Liver (tissue), 9 donors: ENCODE measurements around the gene NMNAT2. TPM values are rescaled to one million over a fixed set of nuclear protein-coding genes. Genes with fewer than 3 reads are reported as not detected.

Experiments
- DNase-seq: peaks from one replicate; pipeline ENCODE4 v3.0.0-alpha.2; 2017; ENCODE audit warnings: low spot score
- H3K27ac ChIP-seq, 2 donors: one replicate each; pipeline ENCODE4 v1.7.0; 2013; ENCODE audit warnings: inconsistent platforms in 2 of 2, low read length in 2 of 2, control low read depth in 1 of 2, low read depth in 1 of 2, mild to moderate bottlenecking in 1 of 2
- H3K27me3 ChIP-seq, 4 donors: one replicate each; pipeline versions ENCODE4 v1.6.1 to v1.7.0; 2013; ENCODE audit warnings: low read length in 3 of 4, inconsistent platforms in 1 of 4, mild to moderate bottlenecking in 1 of 4, moderate library complexity in 1 of 4; ENCODE audit not compliant: control insufficient read depth in 4 of 4, insufficient read depth in 4 of 4
- H3K36me3 ChIP-seq, 4 donors: one replicate each; pipeline versions ENCODE4 v1.6.1 to v1.7.0; 2013; ENCODE audit warnings: low read length in 3 of 4, mild to moderate bottlenecking in 3 of 4, low read depth in 1 of 4, moderate library complexity in 1 of 4; ENCODE audit not compliant: control insufficient read depth in 4 of 4, insufficient read depth in 3 of 4
- H3K4me1 ChIP-seq, 4 donors: one replicate each; pipeline versions ENCODE4 v1.6.1 to v1.7.0; 2013; ENCODE audit warnings: low read length in 3 of 4, mild to moderate bottlenecking in 3 of 4, moderate library complexity in 1 of 4; ENCODE audit not compliant: control insufficient read depth in 4 of 4, insufficient read depth in 4 of 4
- H3K4me3 ChIP-seq, 3 donors: one replicate each; pipeline versions ENCODE4 v1.6.1 to v1.7.0; 2013; ENCODE audit warnings: low read length in 3 of 3, control low read depth in 1 of 3, low read depth in 1 of 3, mild to moderate bottlenecking in 1 of 3
- H3K9ac ChIP-seq, 2 donors: one replicate each; pipeline ENCODE4 v1.7.0; 2013; ENCODE audit warnings: low read length in 2 of 2, mild to moderate bottlenecking in 2 of 2, moderate library complexity in 2 of 2, control low read depth in 1 of 2, low read depth in 1 of 2
- H3K9me3 ChIP-seq, 4 donors: one replicate each; pipeline versions ENCODE4 v1.6.1 to v1.7.0; 2013; ENCODE audit warnings: low read length in 3 of 4; ENCODE audit not compliant: control insufficient read depth in 4 of 4
- EGR1 ChIP-seq, 2 donors: IDR thresholded peaks; 2 replicates each; pipeline ENCODE4 v1.6.1; 2016 to 2018; ENCODE audit warnings: antibody characterized with exemption in 2 of 2, low read depth in 2 of 2
- FOXA1 ChIP-seq: IDR thresholded peaks from 2 replicates; pipeline ENCODE4 v1.6.1; 2016; ENCODE audit warnings: antibody characterized with exemption
- FOXA2 ChIP-seq: IDR thresholded peaks from 2 replicates; pipeline ENCODE4 v1.6.1; 2016; ENCODE audit warnings: antibody characterized with exemption
- GABPA ChIP-seq, 2 donors: IDR thresholded peaks in 1 of 2; conservative IDR thresholded peaks in 1 of 2; 2 replicates each; pipeline ENCODE4 v1.6.1; 2016; ENCODE audit warnings: antibody characterized with exemption in 2 of 2, mild to moderate bottlenecking in 1 of 2, moderate library complexity in 1 of 2
- HNF4A ChIP-seq, 2 donors: conservative IDR thresholded peaks; 2 replicates each; pipeline ENCODE4 v1.6.1; 2016; ENCODE audit warnings: antibody characterized with exemption in 2 of 2, mild to moderate bottlenecking in 2 of 2
- HNF4G ChIP-seq: IDR thresholded peaks from 2 replicates; pipeline ENCODE4 v1.6.1; 2016; ENCODE audit warnings: antibody characterized with exemption
- JUND ChIP-seq, 2 donors: IDR thresholded peaks; 2 replicates each; pipeline ENCODE4 v1.6.1; 2016; ENCODE audit warnings: antibody characterized with exemption in 2 of 2
- NR2F2 ChIP-seq: IDR thresholded peaks from 2 replicates; pipeline ENCODE4 v1.6.1; 2016; ENCODE audit warnings: antibody characterized with exemption
- RAD21 ChIP-seq, 2 donors: IDR thresholded peaks; 2 replicates each; pipeline ENCODE4 v1.6.1; 2016; ENCODE audit warnings: antibody characterized with exemption in 2 of 2, mild to moderate bottlenecking in 2 of 2
- RXRA ChIP-seq, 2 donors: IDR thresholded peaks; 2 replicates each; pipeline ENCODE4 v1.6.1; 2017 to 2018; ENCODE audit warnings: antibody characterized with exemption in 2 of 2, mild to moderate bottlenecking in 1 of 2
- SP1 ChIP-seq: IDR thresholded peaks from 2 replicates; pipeline ENCODE4 v1.6.1; 2018; ENCODE audit warnings: antibody characterized with exemption, mild to moderate bottlenecking
- TAF1 ChIP-seq: conservative IDR thresholded peaks from 2 replicates; pipeline ENCODE4 v1.6.1; 2016; ENCODE audit warnings: antibody characterized with exemption, mild to moderate bottlenecking
- YY1 ChIP-seq: IDR thresholded peaks from 2 replicates; pipeline ENCODE4 v1.6.1; 2016; ENCODE audit warnings: antibody characterized with exemption, mild to moderate bottlenecking
- WGBS: extraction: QIAGEN DNeasy Blood & Tissue Kit; methylation state at CpG from one replicate; pipeline ENCODE4 v1.1.7; 2013; 5-methylcytosine and 5-hydroxymethylcytosine counted together
- polyA plus RNA-seq, 2 donors: library from polyadenylated mRNA; stranded (reverse) in 1 of 2; unstranded in 1 of 2; fragments of 200-250 nt in 1 of 2; fragments of >200 nt in 1 of 2; fragmentation: Nextera tagmentation in 1 of 2; extraction: Ambion mirVana in 1 of 2; gene quantifications; one replicate each; pipeline versions ENCODE4 v1.2.1 to v1.2.3, GENCODE V29; 2013 to 2015
- total RNA-seq, 2 donors: library from RNA; depleted of rRNA; stranded (reverse); fragments of >200 nt; gene quantifications; one replicate each; pipeline ENCODE4 v1.2.3, GENCODE V29; 2014
- TF ChIP-seq, protein P1 (sequence below): IDR thresholded peaks from 2 replicates; pipeline ENCODE4 v1.6.1; 2016; ENCODE audit warnings: antibody characterized with exemption
- TF ChIP-seq, protein P2 (sequence below): IDR thresholded peaks from 2 replicates; pipeline ENCODE4 v1.6.1; 2016; ENCODE audit warnings: antibody characterized with exemption, mild to moderate bottlenecking
- TF ChIP-seq, protein P3 (sequence below): IDR thresholded peaks from 2 replicates; pipeline ENCODE4 v1.6.1; 2016; ENCODE audit warnings: antibody characterized with exemption
- TF ChIP-seq, protein P4 (sequence below): fragments of 150-350 bp; IDR thresholded peaks from 2 replicates; pipeline ENCODE4 v1.5.1; 2017; ENCODE audit warnings: improper control_type of control experiment, low read depth, low read length; ENCODE audit not compliant: missing input control
- TF ChIP-seq, protein P5 (sequence below): IDR thresholded peaks from 2 replicates; pipeline ENCODE4 v1.6.1; 2016; ENCODE audit warnings: antibody characterized with exemption
- donor health status: healthy.
- donor health status: healthy.
- donor health status: healthy.
- donor health status: healthy.
- donor health status: healthy.

NMNAT2 gene
- total and polyA plus RNA-seq, 4 donors, result under 0.01 to 0.07 (median 0.05) TPM; not detected in 1

DNA sequence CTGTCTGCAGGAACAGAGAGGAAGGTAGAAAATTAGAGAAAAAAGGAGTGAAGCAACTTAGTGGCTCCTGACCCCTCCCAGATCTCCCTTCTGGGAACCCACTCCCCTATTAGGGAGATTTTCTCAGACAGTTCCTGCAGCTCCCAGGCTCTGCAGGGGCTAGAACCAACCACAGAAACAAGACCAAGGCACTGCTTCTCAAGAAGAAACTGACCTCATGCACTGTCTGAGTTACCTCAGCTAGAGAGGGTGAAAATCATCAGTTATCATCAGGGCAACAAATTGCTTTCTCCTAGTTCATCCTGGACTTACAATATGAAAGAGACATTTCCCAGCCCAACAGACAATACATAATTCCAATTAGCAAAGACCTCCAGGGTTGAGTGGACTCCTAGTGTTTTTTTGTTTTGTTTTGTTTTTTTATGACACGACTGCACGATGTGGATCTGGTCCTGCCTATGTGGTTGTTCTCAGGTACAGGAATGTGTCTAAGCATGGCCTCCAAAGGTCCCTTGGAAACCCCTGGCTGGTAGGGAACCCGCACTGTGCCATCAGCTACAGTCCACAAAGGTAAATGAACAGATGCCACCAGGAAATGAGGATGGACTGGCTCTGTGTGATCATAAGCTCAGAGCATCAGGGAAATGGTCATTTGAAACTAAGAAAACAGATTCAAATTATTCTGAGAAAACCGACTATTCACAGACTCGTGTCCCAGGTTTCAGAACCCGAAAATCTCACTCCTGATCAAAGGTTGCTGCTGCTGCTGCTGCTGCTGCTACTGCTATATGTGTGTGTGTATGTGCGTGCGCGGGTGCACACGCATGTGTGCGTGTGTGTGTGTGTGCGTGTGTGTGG is 166.8 kb downstream of the NMNAT2 start:
- Histone ChIP-seq H3K27me3 (peaks cover 0 to 3% (median 0%) of the 10 kb centered on the region in 4 donors), H3K27ac (no peak overlapping the region), H3K9me3 (peaks cover 0 to 7% (median 0%) of the 10 kb centered on the region in 4 donors), H3K36me3 (no peaks in the 10 kb centered on the region), H3K4me1 (no peaks in the 10 kb centered on the region), H3K9ac (no peak overlapping the region), H3K4me3 (no peak overlapping the region)
- WGBS, result 92% methylated on average over 12 of the region's 12 CpGs
- TF ChIP-seq TAF1, result no peak
- no peak for TF ChIP-seq NR2F2
- no peak for TF ChIP-seq SP1
- TF ChIP-seq, protein P1, sequence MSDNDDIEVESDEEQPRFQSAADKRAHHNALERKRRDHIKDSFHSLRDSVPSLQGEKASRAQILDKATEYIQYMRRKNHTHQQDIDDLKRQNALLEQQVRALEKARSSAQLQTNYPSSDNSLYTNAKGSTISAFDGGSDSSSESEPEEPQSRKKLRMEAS, result no peak
- TF ChIP-seq JUND (IDR thresholded peaks at IDR 0.05), result no peak
- TF ChIP-seq GABPA (IDR thresholded peaks at IDR 0.05 in 1 of 2, conservative IDR thresholded peaks at IDR 0.05 in 1 of 2), result no peak
- TF ChIP-seq FOXA1, result no peak
- TF ChIP-seq YY1, result no peak
- TF ChIP-seq RXRA (IDR thresholded peaks at IDR 0.05), result no peak
- DNase-seq, result no peak

DNA sequence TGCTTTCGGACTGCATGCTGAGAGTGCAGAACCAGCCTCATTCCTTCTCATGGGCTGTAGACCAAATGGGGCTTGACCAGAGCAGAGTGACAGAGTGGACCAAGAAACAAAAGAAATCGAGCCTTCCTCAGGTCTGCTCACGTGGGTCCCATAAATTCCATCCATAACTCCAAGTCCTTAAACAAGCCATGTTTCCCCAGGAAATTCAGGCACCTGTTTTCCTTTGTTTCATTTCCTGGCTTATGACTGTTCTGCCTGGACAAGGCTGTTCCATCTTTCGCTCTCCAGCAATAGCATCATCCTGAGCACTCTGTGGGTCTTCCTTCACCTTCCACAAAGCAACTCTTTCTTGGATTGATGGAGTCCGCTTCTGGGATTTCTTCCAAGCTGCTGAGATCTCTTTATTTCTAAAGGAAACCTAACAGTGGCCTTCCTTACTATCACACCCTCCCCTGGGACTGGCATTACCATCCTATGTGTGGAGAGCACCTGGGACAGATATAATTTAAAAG is 168.2 kb downstream of the NMNAT2 start:
- no peaks in the 10 kb centered on the region for H3K4me1 ChIP-seq
- no peak for DNase-seq
- no peak overlapping the region for H3K4me3 ChIP-seq
- no peak overlapping the region for H3K9ac ChIP-seq
- no peak for TF ChIP-seq TAF1
- TF ChIP-seq, protein P1, result no peak
- TF ChIP-seq FOXA1, result no peak
- no peak for TF ChIP-seq HNF4G
- no peak for TF ChIP-seq RXRA (IDR thresholded peaks at IDR 0.05)
- TF ChIP-seq GABPA (IDR thresholded peaks at IDR 0.05 in 1 of 2, conservative IDR thresholded peaks at IDR 0.05 in 1 of 2), result no peak
- no peak for TF ChIP-seq HNF4A (conservative IDR thresholded peaks at IDR 0.05)
- TF ChIP-seq, protein P2, sequence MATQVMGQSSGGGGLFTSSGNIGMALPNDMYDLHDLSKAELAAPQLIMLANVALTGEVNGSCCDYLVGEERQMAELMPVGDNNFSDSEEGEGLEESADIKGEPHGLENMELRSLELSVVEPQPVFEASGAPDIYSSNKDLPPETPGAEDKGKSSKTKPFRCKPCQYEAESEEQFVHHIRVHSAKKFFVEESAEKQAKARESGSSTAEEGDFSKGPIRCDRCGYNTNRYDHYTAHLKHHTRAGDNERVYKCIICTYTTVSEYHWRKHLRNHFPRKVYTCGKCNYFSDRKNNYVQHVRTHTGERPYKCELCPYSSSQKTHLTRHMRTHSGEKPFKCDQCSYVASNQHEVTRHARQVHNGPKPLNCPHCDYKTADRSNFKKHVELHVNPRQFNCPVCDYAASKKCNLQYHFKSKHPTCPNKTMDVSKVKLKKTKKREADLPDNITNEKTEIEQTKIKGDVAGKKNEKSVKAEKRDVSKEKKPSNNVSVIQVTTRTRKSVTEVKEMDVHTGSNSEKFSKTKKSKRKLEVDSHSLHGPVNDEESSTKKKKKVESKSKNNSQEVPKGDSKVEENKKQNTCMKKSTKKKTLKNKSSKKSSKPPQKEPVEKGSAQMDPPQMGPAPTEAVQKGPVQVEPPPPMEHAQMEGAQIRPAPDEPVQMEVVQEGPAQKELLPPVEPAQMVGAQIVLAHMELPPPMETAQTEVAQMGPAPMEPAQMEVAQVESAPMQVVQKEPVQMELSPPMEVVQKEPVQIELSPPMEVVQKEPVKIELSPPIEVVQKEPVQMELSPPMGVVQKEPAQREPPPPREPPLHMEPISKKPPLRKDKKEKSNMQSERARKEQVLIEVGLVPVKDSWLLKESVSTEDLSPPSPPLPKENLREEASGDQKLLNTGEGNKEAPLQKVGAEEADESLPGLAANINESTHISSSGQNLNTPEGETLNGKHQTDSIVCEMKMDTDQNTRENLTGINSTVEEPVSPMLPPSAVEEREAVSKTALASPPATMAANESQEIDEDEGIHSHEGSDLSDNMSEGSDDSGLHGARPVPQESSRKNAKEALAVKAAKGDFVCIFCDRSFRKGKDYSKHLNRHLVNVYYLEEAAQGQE, result no peak
- no peak for TF ChIP-seq JUND (IDR thresholded peaks at IDR 0.05)
- TF ChIP-seq NR2F2, result no peak
- TF ChIP-seq SP1, result no peak
- TF ChIP-seq RAD21 (IDR thresholded peaks at IDR 0.05), result no peak
- TF ChIP-seq EGR1 (IDR thresholded peaks at IDR 0.05; ENCODE audit: low read depth in 2 of 2), result no peak
- TF ChIP-seq, protein P3, sequence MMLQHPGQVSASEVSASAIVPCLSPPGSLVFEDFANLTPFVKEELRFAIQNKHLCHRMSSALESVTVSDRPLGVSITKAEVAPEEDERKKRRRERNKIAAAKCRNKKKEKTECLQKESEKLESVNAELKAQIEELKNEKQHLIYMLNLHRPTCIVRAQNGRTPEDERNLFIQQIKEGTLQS, result no peak
- no peak for TF ChIP-seq YY1
- TF ChIP-seq, protein P4, sequence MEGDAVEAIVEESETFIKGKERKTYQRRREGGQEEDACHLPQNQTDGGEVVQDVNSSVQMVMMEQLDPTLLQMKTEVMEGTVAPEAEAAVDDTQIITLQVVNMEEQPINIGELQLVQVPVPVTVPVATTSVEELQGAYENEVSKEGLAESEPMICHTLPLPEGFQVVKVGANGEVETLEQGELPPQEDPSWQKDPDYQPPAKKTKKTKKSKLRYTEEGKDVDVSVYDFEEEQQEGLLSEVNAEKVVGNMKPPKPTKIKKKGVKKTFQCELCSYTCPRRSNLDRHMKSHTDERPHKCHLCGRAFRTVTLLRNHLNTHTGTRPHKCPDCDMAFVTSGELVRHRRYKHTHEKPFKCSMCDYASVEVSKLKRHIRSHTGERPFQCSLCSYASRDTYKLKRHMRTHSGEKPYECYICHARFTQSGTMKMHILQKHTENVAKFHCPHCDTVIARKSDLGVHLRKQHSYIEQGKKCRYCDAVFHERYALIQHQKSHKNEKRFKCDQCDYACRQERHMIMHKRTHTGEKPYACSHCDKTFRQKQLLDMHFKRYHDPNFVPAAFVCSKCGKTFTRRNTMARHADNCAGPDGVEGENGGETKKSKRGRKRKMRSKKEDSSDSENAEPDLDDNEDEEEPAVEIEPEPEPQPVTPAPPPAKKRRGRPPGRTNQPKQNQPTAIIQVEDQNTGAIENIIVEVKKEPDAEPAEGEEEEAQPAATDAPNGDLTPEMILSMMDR, result no peak
- TF ChIP-seq, protein P5, sequence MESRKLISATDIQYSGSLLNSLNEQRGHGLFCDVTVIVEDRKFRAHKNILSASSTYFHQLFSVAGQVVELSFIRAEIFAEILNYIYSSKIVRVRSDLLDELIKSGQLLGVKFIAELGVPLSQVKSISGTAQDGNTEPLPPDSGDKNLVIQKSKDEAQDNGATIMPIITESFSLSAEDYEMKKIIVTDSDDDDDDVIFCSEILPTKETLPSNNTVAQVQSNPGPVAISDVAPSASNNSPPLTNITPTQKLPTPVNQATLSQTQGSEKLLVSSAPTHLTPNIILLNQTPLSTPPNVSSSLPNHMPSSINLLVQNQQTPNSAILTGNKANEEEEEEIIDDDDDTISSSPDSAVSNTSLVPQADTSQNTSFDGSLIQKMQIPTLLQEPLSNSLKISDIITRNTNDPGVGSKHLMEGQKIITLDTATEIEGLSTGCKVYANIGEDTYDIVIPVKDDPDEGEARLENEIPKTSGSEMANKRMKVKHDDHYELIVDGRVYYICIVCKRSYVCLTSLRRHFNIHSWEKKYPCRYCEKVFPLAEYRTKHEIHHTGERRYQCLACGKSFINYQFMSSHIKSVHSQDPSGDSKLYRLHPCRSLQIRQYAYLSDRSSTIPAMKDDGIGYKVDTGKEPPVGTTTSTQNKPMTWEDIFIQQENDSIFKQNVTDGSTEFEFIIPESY, result no peak
- TF ChIP-seq FOXA2, result no peak
- H3K27ac ChIP-seq, result no peak overlapping the region
- peaks cover 0 to 3% (median 0%) of the 10 kb centered on the region in 4 donors for H3K27me3 ChIP-seq
- H3K9me3 ChIP-seq, result peaks cover 0 to 7% (median 0%) of the 10 kb centered on the region in 4 donors
- 80% methylated on average over 5 of the region's 5 CpGs for WGBS
- H3K36me3 ChIP-seq, result no peaks in the 10 kb centered on the region
